IMR-90 (cell line): ENCODE results near the gene FLT3.

Experiments used
- CTCF ChIP-seq: conservative IDR thresholded peaks from 2 replicates; pipeline ENCODE4 v1.5.1; 2012; ENCODE audit warnings: mild to moderate bottlenecking, low read depth, low read length, improper control_type of control experiment
- ELK1 ChIP-seq: fragments of 150-350 bp; IDR thresholded peaks from 2 replicates; pipeline ENCODE4 v1.6.1; 2016; ENCODE audit warnings: low read depth, mild to moderate bottlenecking, low read length, moderate library complexity, borderline replicate concordance
- MXI1 ChIP-seq: IDR thresholded peaks from 2 replicates; pipeline ENCODE4 v1.6.1; 2012; ENCODE audit warnings: low read depth, mild to moderate bottlenecking, low read length, moderate library complexity, borderline replicate concordance
- POLR2A ChIP-seq: IDR thresholded peaks from 2 replicates; pipeline ENCODE4 v1.6.1; 2012; ENCODE audit warnings: mild to moderate bottlenecking, low read depth, low read length
- RAD21 ChIP-seq: IDR thresholded peaks from 2 replicates; pipeline ENCODE4 v1.6.1; 2012; ENCODE audit warnings: low read length, improper control_type of control experiment

- TF ChIP-seq ELK1 (no peak), CTCF (no peak), MXI1 (no peak), POLR2A (no peak), RAD21 (no peak)
Measured at GRCh38 chr13:28035146-28035782, 65.1 kb downstream of the FLT3 start.
